HG02884 (cell line): ENCODE data around the gene ZNF30.
"Not testable (repeated sequence)": the region's sequence is repeated elsewhere in the genome, so short reads cannot be mapped to it uniquely, and the experiment has no call there.

Experiments used
- ATAC-seq: cut with Tn5 transposase; IDR thresholded peaks from one replicate; pipeline ENCODE4 v1.9.1; 2021; ENCODE audit warnings: mild to moderate bottlenecking, moderate library complexity; ENCODE audit not compliant: unreplicated experiment

The ZNF30 gene

DNA sequence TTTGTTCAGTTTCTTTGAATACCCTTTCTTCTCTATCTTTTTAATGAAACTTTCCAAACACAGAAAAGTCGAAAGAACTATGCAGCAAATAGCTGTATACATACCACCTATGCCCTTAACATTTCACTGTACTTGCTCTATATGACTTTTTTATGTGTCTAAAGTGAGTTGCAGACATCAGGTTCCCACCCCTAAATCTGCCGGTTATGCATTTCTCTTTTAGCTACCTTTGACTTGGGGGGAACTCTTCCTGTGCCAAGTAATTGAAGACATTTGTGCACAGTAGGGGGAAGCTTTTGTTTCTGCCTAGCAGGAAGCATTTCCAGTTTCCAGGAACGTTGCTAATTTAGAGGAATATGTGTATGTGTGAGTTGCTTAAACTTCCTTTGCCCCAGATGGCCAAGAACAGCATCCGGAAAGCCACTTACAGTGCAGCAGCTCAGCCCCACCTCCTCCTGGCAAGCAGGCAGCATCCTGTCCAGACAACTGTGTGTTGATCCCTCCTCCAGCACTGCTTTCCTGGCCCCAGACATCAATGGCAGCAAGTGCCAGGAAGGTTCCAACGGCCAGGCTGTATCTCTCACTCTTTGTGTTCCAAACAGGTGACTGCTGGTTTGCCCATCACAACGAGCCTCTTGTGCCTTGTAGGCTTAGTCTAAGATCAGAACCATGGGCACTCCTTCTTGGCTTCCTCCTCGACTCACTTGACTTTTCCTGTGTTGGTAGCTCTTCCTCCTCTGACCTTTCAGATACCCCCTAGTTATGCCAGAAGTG, 58.7 kb downstream of the ZNF30 start:
- no peak for ATAC-seq

GRCh38 chr19:34988119-34988518, 61.4 kb downstream of the ZNF30 start:
- no peak for ATAC-seq

DNA sequence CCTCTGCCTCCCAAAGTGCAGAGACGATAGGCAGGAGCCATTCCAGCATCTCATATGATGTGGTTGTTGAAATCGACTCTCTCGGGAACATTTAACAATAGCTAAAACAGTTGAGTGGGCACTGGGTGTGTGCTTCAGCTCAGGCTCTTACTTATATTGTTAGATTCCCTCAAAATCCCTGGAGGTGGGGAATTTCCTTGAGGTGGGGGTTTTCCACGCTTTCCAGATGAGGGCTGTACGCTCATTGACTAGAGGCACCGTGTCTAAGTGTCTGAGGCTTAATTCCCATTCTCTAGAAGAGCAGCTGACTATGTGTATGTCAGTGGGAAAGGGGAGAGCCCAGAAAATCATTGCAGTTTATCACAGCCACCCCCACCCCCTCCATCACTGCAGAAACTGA, 62.6 kb downstream of the ZNF30 start:
- ATAC-seq = no peak

GRCh38 chr19:34990578-34991192, 64.0 kb downstream of the ZNF30 start:
- ATAC-seq = no peak

DNA sequence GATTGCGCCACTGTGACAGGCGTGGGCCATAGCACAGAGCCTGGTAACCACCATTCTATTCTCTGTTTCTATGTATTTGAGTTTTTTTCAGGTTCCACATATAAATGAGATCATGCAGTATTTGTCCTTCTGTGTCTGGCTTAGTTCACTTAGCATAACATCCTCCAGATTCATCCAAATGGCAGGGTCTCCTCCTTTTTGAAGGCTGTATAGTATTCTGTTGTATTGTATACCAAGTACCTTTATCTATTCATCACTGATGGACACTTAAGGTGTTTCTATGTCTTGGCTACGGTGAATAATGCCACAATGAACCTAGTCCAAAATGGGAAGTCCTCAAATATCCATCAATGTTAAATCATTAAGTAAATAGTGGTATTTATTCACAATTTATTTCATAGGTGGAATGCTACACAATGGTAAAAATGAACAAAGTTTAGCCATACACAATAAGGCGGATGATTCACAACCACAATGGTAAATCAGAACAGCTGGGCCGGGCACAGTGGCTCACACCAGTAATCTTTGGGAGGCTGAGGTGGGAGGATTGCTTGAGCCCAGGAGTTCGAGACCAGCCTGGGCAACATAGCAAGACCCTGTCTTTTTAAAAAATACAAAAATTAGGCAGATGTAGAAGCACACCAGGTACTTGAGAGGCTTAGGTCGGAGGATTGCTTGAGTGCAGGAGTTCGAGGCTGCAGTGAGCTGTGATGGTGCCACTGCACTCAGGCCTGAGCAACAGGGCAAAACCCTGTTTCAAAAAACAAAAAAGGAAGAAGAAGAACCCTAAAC, 65.0 kb downstream of the ZNF30 start:
- no peak for ATAC-seq

DNA sequence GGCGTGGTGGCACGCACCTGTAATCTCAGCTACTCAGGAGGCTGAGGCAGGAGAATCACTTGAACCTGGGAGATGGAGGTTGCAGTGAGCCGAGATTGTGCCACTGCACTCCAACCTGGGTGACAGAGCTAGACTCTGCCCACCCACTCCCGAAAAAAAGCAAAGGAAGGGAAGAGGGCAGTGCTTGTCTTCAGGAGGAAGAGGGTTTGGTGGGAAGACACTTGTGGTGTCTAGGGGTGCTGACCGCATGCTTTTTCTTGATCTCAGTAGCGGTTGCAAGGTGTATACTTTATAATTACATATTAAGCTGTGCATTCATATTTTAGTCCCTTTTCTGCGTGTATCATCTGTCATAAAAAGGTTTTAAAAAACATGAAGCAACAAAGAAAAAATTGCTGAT, 65.9 kb downstream of the ZNF30 start:
- not testable (repeated sequence) for ATAC-seq

GRCh38 chr19:34994286-34994642, 67.6 kb downstream of the ZNF30 start:
- no peak for ATAC-seq
